ENCODE results near the gene VAT1L.

- TF ChIP-seq CTCF (IDR thresholded peaks at IDR 0.05; ENCODE audit: poor library complexity) (no peak), EZH2phosphoT487 (IDR thresholded peaks at IDR 0.05; ENCODE audit: low read depth, severe bottlenecking, unreplicated experiment) (no peak), EZH2 (IDR thresholded peaks at IDR 0.05; ENCODE audit: borderline replicate concordance) (no peak)
Observed at GRCh38 chr16:77834635-77835540, 46.5 kb downstream of the VAT1L start.
